HG03103 (cell line): ENCODE results near the gene ZP1.

Experiments
- ATAC-seq: cut with Tn5 transposase; IDR thresholded peaks from one replicate; pipeline ENCODE4 v1.9.1; 2021; ENCODE audit warnings: low read depth; ENCODE audit not compliant: unreplicated experiment

The ZP1 gene

GRCh38 chr11:60844045-60844869 lies 23.1 kb upstream of the ZP1 start:
- ATAC-seq, result no peak

GRCh38 chr11:60844870-60845221 lies 22.5 kb upstream of the ZP1 start:
- no peak for ATAC-seq

DNA sequence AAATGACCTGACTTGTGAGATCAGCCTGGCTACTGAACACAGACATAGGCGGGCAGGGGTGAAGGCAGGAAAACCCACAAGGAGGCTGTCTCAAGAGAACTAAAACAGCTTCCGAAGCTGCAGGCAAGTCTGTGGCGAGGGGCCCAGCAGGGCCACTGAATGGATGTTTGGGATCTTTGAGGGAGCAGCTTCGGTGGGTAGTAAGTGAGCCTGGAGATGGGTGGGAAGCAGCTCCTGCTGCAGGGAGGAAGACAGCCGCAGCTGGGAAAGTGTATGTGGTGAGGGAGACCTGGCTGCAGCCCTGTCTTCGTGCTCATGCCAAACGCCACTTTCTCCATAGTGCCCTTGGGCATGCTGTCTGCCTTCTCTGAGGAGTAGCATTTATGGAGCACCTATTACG lies 22.0 kb upstream of the ZP1 start:
- no peak for ATAC-seq

GRCh38 chr11:60847281-60847680 lies 20.1 kb upstream of the ZP1 start:
- ATAC-seq, result no peak

DNA sequence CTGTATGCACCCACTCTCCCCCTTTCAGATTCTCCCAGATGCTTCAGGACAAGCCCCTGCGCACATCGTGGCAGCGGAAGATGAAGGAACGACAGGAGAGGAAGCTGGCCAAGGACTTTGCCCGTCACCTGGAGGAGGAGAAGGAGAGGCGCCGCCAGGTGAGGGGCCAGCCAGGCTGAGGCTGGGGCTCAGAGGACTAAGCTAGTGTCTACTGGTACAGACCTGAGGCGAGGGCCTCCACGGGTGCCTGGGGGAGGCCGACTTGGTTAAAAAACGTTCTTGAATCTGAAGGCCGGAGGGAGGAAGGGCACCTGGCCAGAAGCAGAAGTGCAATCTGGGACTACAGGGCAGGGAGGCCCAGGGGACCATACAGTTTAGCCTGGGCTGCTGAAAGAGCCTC lies 19.4 kb upstream of the ZP1 start:
- ATAC-seq, result no peak

DNA sequence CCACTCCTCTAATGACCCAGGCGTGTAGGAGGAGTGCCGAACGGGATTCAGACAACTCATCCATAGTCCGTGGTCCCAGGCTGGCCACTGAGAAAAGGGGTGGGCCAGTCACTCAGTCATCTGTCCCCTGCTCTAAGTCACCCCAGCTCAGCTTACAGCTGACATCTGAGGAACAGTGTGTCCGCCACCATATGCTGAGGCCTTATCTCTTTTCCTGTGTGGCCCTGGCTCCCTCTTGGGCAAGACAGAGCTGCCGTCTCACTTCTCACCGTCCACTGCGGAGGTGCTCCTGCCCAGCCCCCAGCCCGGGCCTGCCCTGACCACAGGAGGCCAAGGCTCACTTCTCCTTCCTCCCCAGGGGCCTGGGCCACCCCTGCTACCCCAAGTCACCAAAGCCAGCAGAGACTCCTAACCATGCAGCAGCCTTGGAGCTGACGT lies 18.6 kb upstream of the ZP1 start:
- ATAC-seq, result no peak

DNA sequence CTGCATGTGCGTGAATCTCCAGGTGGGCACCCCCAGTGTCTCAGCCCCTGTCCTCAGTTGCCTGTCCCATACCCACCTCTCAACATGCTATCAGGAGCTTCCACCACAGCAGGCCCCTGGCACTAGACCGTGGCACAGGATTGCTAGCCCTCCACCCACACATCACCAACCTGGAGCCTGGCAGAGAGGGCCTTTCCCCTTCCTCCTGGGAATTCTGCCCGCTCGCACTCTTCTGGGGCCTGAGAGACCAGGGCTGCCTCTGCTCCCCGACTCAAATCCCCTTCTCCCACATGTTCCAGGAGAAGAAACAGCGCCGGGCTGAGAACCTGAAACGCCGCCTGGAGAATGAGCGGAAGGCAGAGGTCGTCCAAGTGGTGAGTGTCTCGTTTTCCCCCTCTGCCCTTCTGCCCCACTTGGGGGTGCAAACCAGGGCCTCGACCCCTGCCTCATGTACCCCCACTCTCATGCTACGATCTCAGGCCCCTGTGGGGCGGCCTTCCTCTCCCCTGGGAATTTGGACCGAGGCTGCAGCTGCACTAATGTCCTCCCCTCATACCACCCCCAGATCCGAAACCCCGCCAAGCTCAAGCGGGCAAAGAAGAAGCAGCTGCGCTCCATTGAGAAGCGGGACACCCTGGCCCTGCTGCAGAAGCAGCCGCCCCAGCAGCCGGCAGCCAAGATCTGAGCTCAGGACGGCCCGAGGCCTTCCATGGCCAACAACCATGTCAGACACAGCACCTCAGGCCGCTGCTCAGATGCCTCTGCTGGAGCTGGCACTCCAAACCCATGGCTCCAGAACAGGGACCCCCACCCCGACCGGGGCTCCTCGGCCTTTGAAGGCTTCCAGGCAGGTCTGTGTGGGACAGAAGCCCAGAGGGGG lies 17.5 kb upstream of the ZP1 start:
- ATAC-seq, result no peak

- no peak for ATAC-seq
Observed at GRCh38 chr11:60851327-60852104, 15.8 kb upstream of the ZP1 start.

DNA sequence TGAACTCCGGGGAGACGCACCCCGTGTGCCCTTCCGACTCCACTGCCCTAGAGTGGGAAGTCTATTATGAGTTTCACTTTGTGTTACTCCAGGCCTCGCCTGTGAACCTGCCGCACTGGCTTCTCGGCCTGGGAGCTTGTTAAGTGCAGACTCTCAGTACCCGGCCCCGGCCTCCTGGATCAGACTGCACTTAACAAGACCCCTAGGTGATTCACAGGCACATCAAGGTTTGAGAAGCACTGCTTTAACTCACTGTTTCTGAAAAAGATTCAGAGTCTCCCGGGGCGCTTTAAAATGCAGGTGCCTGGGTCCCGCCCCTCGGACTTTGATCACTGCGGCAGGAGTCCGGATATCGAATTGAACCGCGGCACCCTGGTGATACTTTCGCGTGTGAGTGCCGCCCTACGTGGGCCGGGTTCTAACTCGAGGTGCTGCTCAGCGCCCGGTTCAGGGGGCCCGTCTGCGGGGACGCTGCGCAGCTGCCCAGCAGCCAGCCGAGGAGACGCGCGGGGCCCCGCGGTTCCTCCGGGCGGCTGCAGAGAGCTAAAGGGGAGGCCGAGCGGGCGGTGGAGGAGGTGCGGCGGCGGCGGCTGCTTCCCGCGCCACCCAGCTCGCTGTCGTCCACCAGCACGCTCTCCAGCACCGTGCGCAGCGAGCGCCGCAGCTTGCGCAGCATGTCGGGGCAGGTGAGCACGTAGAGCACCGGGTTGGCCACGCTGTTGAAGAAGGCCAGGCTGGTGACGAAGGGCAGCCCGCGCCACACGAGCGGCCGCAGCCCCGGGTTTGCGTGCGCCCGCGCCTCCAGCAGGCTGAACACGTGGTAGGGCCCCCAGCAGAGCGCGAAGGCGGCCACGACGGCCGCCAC lies 15.0 kb upstream of the ZP1 start:
- ATAC-seq, result no peak

DNA sequence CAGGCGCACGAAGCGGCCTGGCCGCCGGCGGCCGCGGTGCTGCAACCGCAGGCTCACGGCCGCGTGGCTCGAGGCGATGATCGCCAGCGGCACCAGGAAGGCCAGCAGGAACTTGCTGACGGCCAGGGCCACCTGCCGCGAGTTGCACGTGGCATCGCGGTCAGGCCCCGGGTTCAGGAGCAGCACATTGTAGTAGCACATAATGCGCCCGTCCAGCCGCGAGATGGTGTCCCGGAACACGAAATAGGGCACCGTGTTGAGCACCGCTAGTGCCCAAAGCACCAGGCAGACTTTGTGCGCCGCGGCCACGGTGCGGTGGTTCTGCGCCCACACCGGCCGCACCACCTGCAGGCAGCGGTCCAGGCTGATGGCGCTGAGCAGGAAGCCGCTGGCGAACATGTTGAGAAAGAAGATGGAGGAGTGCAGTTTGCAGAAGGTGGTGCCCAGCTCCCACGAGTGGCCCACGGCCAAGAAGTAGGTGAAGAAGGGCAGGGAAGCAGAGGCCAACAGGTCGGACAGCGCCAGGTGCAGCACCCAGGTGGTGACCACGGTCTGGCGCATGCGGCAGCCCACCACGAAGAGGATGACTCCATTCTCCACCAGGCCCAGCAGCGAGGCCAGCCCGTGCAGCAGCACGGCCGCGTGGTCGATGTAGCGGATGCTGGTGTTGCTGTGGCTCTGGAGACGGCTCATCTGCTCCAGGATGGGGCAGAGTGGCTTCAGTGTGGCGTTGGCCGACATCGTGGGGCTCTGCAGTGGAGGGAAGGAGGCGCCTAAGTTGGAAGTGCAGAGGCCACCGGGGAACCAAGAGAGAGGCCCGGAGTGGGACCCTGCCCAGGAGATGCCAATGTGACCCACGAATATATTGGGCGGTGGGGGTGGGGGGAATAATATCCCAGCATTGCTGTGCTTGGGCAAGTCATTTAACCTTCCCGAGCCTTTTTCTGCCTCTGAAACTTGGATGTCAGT lies 14.1 kb upstream of the ZP1 start:
- ATAC-seq, result no peak

DNA sequence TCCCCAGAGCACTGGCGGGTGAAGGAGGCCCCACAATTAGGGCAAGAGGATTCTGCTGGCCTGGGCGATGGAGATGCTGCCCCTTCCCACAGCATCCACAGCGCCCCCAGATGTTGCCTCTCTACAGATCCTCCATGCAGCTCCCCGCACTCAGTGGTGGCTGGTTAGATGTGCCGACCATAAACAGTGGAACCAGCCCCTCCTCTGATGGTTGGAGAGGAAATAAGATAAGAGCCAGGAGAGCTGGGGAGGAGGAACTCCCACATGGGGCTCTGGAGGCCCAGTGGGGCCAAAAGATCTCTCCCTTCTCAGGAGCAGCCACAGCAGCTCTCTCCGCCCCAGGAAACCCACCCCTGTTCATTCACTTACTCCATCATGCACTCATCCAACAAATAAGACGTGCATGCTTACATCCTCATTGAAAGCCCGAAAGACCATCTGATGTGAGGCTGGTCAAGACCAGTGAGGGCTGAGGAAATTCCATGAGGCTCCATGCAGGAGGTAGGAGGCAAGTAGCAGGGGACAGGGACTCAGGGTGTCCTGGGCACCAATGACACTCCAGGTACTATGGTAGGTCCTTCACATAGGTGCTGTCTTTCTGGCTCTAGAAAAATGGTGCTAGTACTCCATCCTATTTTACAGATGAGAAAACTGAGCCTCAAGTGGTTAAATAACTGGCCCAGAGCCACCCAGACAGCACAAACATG lies 13.0 kb upstream of the ZP1 start:
- no peak for ATAC-seq

- no peak for ATAC-seq
Observed at GRCh38 chr11:60854847-60855725, 12.3 kb upstream of the ZP1 start.

- ATAC-seq, result no peak
Observed at GRCh38 chr11:60855726-60856633, 11.4 kb upstream of the ZP1 start, which contains the start of gene PTGDR2. PTGDR2 (minus strand) TSS chr11:60855950; CDS start chr11:60853722, 2,228 bp downstream.

GRCh38 chr11:60857378-60858232 lies 9.7 kb upstream of the ZP1 start:
- ATAC-seq, result no peak

GRCh38 chr11:60858236-60858635 lies 9.1 kb upstream of the ZP1 start:
- no peak for ATAC-seq
